NCI-H1105 (cell line): ENCODE data around the gene SMG1.
"Not testable (repeated sequence)": the region's sequence is repeated elsewhere in the genome, so short reads cannot be mapped to it uniquely, and the experiment has no call there.

ENCODE experiments used
- DNase-seq: peaks from one replicate; lab custom pipeline; 2025; lab: John Stamatoyannopoulos, UW

Gene SMG1

GRCh38 chr16:18759598-18760520 is 166.3 kb downstream of the SMG1 start:
- DNase-seq, result not testable (repeated sequence)

GRCh38 chr16:18757960-18758660 is 168.1 kb downstream of the SMG1 start:
- not testable (repeated sequence) for DNase-seq

GRCh38 chr16:18756639-18757038 is 169.6 kb downstream of the SMG1 start:
- not testable (repeated sequence) for DNase-seq
